Amygdala (tissue), 56 donors: ENCODE data around the gene ERF.

Source experiments
- DNase-seq, 56 donors: peaks; one replicate each; lab custom pipeline; 2025; lab: John Stamatoyannopoulos, UW

The ERF gene

DNA sequence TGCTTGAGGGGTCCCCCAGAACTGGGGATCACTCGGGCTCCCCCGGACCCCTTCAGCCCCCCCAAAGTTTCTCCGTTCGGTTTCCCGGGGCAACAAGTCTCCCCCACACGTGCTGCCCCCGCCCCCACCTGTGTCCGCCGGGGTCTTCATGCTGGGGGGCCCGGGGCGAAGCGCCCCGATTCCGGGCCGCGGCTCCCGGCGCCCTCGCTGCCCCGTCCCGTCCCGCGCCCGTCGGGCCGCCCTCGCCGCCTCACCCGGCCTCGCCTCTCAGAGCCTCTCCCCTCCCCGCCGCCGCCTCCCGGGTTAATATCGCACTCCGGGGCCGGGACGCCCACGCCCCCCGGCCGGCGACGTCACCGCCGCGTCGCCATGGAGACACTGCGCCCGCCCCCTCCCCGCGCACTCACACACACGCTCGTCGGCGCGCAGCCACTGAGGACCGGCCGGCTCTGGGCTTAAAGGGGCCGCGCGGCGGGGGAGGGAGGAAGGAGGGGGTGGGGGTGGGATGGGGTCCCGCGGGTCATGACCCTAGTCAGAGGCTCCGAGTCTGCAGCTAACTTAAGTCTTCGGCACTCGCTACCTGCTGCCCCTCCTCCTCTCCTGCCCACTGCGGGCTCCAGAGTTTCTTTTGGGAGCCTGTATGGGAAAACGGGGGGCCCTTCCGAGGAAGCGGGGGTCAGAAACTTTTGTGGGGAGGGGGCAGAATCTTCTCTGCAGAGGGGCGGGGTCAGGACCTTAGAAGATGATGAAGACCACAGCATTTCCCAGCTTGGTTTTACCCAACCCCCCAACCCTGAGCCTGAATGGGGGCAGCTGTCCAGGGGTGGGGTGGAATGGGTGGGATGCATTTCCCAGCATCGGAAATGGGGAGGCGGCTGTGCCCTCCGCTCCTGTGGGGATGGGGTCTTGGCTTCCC lies at the start of gene ERF:
ERF (minus strand) TSS at position 279 of the 916 bp plus-strand sequence; CDS start at position 150, 129 bp downstream.
- DNase-seq, result peak in 55 of 56 donors; percentile 47 to 97 (median 89)

DNA sequence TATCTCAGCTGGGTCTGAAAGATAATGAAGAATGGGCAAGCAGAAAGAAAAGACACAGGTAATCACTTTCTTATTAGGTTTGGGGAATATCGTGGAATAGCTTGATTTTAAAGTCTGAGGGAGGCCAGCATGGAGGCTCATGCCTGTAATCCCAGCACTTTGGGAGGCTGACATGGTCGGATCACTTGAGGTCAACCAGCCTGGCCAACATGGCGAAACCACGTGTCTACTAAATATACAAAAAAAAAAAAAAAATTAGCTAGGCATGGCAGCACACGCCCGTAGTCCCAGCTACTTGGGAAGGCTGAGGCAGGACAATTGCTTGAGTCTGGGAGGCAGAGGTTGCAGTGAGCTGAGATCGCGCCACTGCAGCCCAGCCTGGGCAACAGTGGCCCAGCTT lies 48.9 kb upstream of the ERF start:
- no peak for DNase-seq

DNA sequence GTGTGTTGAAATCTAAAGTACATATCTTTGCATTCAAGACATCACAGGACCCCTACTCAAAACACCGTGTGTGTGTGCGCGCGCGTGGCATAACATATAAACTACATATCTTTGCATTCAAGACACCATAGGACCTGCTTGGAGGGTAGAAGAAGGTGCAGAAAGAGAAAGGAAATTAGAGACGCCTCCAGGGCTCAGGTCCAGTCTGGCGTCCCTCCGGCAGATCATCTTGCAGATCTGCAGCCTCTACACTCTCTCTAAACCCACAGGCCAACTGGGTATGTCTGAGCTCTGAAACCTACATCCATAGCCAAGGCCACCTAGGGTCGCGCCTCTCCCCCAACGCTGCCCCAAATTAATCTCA lies 48.2 kb upstream of the ERF start:
- DNase-seq, result no peak

DNA sequence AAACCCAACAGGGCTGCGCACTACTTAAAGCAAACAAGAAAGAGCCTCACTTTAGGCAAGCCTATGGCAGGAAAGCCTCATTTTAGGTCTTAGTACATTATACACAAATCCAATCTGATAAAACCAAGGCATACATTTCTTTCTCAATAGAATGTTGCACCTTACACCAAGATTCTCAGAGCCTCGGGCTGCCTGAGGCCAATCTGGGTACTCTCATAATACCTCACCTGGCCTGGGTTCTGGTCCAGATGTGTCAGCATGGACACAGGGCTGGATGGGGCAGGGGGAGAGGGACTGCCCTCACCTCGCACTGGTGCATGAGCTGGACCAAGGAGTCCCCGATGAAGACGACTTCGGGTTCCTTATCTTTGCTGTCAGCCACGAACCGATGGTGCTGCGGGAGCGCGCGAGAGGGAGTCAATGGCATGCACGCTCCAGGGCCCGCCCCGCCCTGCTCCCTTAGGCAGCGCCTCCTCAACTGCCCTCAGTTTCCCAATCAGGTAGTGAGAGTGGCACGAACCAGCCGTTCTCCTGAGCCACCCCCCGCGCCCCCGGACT lies 46.8 kb upstream of the ERF start, which contains the start of gene PRR19:
PRR19 (plus strand) TSS at position 487 of the 558 bp plus-strand sequence. CDS start 7,453 bp downstream, outside the sequence.
- peak in 1 of 56 donors; percentile 50 for DNase-seq

DNA sequence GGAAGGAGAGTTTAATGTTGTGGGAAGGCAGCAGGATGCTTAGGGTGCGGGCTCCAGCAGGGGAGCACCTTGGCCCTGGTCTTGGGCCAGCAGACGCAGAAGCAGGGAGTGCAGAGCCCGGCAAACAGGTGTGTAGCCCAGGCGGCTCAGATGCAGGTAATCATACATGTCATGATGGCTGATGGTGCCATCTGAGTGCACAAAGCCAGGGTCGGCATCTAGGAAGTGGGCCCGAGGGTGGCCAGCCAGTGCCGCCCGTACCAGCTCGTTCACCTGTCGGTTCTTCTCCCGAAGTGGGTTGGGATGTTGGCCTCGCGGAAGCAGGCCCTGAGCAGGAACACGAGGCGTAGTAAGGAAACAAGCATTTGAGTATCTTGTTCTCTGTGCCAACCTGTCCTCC lies 42.1 kb upstream of the ERF start:
- DNase-seq, result no peak

DNA sequence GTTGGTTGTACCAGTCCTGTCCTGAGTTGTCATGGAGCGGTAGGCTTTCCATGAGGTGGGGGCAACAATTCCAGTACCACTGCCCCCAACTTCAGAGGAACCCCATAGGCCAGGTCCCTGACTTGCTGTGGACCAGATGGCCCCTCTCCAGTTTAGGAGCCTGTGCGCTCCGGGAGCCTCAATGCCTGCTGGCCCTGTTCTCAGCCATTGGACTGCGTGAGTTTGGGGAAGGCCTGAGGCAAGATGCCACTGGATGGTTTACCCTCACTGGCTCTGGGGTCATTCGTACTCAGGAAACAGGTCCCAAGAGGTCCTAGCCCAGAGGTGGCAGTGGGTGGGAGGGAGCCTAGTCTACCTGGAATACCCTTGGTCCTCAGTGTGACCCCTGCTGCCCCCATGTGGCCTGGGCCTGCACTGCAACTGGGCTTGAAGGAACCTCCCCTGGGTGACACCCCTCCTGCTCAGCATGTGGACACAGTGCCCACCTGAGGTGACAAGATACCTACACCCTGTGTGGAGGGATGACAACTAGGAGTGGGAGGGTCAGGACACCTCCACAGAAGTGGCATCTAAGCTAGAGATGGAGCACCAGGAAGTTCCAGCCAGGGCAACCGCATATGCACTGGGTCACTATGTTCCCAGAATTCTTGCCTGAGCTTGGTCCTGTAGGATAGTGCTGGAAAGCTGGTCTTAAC lies 41.0 kb upstream of the ERF start:
- DNase-seq, result peak in 50 of 56 donors; percentile 7 to 87 (median 54)

DNA sequence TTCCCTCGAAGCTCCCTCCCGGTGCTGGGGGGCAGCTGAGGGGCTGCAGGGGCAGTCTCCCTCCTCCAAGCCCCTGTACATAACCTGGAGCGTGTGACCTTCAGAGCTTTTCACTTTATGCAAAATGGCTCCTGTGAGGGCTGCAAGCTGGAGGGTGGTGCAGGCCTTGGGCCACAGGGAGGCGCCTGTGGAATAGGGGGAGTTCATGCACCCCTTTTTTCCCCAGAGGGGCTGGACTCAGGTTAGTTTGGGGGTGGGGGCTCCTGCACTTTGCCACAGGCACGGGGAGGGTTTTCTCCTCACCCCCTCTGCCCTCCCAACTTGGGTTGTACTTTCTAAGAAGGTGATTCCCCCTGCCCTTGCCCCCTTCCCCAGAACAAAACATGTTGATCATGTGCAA lies 40.4 kb upstream of the ERF start:
- DNase-seq, result no peak

DNA sequence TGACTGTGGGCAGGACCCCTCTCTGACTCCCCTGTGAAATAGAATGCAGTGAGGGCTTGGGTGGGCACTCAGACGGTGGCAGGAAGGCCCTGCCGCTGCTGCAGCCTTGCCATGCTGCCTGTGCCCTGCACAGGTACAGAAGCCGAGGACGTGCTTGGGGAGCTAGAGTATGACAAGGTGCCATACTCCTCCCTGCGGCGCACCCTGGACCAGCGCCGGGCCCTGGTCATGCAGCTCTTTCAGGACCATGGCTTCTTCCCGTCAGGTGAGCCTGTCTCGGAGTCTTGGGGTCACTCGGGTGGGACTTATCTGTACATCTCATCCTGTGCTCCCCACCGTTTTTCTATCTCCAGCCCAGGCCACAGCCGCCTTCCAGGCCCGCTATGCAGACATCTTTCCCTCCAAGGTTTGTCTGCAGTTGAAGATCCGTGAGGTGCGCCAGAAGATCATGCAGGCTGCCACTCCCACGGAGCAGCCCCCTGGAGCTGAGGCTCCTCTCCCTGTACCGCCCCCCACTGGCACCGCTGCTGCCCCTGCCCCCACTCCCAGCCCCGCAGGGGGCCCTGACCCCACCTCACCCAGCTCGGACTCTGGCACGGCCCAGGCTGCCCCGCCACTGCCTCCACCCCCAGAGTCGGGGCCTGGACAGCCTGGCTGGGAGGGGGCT lies 39.7 kb upstream of the ERF start:
- DNase-seq, result no peak

DNA sequence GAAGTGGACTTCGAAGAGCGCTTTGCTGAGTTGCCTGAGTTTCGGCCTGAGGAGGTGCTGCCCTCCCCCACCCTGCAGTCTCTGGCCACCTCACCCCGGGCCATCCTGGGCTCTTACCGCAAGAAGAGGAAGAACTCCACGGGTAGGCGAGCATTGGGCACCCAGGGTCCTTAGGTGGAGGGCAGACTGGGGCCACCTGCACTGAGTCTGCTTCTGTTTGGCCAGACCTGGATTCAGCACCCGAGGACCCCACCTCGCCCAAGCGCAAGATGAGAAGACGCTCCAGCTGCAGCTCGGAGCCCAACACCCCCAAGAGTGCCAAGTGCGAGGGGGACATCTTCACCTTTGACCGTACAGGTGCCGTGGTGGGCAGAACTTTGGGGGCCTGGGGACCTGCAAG lies 39.0 kb upstream of the ERF start:
- DNase-seq, result no peak

DNA sequence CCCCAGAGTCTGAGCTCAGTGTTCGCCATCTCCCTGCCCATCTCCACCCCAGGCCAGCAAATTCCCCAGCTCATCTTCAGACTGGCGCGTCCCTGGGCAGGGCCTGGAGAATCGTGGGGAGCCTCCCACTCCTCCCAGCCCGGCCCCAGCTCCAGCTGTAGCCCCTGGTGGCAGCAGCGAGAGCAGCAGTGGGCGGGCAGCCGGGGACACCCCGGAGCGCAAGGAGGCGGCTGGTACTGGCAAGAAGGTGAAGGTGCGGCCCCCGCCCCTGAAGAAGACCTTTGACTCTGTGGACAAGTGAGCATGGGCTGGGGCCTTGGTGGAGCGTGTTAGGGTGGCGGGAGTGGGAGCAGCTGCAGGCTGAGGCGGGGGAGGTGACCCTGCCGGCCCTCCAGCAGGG lies 38.6 kb upstream of the ERF start:
- DNase-seq, result no peak

DNA sequence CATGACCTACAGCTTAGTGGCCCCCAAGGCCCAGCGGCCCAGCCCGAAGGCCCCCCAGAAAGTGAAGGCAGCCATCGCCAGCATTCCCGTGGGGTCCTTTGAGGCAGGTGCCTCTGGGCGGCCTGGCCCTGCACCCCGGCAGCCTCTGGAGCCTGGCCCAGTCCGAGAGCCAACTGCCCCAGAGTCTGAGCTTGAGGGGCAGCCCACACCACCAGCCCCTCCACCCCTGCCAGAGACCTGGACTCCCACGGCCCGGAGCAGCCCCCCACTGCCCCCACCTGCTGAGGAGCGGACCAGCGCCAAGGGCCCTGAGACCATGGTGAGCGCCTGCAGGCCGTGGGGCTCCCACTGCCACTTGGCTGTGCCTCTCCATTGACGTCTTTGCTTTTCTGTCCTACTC lies 38.0 kb upstream of the ERF start:
- DNase-seq, result no peak

DNA sequence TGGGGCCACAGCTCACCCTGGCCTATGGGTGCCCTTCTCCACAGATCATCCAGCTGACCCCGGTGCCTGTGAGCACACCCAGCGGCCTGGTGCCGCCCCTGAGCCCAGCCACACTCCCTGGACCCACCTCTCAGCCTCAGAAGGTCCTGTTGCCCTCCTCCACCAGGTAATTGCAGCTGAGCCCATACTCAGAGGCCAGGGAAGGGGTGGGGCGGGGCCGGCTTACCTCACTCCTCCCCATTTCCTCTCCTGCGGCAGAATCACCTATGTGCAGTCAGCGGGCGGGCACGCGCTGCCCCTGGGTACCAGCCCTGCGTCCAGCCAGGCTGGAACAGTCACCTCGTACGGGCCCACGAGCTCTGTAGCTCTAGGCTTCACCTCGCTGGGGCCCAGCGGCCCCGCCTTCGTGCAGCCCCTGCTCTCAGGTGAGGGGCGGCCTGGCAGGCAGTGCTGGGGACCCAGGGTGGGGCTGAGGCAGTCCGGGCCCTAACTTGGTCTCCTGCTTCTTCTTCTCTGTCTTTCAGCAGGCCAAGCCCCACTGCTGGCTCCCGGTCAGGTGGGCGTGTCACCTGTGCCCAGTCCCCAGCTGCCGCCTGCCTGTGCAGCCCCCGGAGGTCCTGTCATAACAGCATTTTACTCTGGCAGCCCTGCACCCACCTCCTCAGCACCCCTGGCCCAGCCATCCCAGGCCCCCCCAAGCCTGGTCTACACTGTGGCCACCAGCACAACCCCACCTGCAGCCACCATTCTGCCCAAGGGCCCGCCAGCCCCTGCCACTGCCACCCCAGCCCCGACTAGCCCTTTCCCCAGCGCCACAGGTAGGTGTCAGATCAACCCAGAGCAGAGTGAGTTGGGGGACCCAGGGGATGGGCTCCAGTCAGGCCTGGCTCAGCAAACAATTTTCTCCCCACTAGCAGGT lies 37.4 kb upstream of the ERF start:
- DNase-seq, result no peak

DNA sequence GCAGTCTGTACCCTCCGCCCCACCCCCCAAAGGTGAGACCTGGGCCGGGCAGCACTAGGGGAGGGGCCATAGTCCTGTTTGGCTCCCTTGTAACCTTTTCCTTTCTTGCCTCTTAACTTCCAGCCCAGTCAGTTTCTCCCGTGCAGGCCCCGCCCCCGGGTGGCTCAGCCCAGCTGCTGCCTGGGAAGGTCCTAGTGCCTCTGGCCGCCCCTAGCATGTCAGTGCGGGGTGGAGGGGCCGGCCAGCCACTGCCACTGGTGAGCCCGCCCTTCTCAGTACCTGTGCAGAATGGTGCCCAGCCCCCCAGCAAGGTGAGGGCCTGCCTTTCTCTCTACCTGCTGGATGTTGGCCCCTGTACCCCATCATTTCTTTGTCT lies 36.5 kb upstream of the ERF start:
- DNase-seq, result no peak

DNA sequence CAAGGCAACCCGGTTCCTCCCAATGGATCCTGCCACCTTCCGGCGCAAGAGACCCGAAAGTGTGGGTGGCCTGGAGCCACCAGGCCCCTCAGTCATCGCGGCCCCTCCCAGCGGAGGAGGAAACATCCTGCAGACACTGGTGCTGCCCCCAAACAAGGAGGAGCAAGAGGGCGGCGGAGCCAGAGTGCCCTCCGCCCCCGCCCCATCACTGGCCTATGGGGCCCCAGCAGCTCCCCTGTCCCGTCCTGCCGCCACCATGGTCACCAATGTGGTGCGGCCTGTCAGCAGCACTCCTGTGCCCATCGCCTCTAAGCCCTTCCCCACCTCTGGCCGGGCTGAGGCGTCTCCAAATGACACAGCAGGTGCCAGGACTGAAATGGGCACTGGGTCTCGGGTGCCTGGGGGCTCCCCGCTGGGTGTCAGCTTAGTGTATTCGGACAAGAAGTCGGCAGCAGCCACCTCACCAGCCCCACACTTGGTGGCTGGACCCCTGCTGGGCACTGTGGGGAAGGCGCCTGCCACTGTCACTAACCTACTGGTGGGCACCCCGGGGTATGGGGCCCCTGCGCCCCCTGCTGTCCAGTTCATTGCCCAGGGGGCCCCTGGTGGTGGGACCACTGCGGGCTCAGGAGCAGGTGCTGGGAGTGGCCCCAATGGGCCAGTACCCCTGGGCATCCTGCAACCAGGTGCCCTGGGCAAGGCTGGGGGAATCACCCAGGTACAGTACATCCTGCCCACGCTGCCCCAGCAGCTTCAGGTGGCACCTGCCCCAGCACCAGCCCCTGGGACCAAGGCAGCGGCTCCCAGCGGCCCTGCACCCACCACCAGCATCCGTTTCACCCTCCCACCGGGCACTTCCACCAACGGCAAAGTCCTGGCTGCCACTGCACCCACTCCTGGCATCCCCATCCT lies 35.9 kb upstream of the ERF start:
- no peak for DNase-seq

DNA sequence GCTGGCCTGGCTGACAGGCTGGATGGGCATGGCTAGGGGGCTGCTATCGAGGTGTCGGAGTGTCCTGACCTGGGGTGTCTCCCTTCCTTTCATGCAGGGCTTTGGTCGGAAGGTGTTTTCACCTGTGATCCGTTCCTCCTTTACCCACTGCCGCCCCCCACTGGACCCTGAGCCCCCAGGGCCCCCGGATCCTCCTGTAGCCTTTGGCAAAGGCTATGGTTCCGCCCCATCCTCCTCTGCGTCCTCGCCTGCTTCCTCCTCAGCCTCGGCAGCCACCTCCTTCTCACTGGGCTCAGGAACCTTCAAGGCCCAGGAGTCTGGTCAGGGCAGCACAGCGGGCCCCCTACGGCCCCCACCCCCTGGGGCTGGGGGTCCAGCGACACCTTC lies 35.2 kb upstream of the ERF start:
- DNase-seq, result no peak

DNA sequence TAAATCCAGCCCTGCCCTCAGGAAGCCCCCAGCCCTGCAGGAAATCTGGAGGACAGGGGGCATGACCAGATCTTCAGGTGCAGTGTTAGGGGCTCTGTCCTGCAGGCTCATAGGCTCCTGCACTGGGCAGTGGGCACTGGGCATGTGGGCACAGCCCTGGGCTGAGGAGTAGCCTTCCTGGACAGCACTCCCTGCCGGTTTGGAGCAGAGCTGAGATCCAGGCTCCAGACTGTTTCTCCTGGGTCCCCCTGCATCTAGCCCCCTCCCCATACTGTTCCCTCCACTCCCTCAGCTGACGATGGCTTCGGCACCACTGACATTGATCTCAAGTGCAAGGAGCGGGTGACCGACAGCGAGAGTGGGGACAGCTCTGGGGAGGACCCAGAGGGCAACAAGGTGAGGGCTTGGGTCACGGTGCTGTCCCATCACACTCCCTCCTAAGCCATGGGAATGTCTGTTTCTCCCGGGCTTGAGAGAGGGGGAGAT lies 34.7 kb upstream of the ERF start:
- DNase-seq, result no peak

DNA sequence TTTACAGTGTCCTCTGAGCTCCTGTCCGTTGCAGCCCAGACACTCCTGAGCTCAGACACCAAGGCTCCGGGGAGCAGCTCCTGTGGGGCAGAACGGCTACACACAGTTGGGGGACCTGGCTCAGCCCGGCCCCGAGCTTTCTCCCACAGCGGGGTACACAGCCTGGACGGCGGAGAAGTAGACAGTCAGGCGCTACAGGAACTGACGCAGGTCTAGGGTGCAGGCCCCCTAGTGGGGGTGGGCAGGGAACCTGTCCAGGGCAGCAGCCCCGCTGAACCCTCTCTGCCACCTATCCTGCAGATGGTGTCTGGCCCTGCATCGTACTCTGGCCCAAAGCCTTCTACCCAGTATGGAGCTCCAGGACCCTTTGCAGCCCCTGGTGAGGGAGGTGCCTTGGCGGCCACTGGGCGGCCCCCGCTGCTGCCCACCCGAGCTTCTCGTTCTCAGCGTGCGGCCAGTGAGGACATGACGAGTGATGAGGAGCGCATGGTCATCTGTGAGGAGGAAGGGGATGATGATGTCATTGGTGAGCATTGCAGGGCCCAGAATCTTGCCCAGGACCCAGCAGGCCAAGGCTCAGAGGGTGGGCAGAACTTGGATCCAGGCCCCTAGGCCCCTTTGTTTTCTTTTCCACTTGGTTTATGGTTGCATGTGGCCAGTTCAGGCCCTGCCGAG lies 34.1 kb upstream of the ERF start:
- DNase-seq, result no peak

DNA sequence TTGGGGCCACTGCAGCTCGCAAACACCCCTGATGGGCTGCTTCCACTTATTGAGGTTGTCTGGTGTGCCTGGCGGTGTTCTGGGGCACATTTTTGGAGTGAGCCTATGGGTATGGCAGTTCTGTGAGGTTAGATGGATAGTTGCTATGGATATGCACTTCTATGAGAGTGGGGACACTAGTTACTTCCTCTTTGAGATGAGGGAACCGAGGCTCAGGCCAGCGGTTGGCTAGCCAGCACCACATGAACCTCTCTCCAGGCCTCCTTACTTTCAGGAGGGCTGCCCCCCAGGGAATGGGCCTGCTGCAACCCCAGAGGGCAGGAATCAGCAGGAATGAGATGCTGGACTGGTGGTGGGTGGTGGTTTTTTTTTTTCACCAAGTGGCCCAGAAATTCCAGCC lies 33.5 kb upstream of the ERF start:
- no peak for DNase-seq
